Panc1 (cell line): ENCODE results near the gene GUCY1B1. TPM values are rescaled to one million over a fixed set of nuclear protein-coding genes. Genes with fewer than 3 reads are reported as not detected.

Source experiments
- ATAC-seq: fragments of 200-7000 bp; cut with Tn5 transposase; 2 replicates; pipeline ENCODE4 v1.9.1; 2020; ENCODE audit warnings: mild to moderate bottlenecking, moderate library complexity
- BruUV-seq: library from RNA; stranded (reverse); fragments of 400-500 nt; replicated peaks from 2 replicates; lab custom pipeline; 2021; lab: Mats Ljungman, UMichigan
- CTCF ChIA-PET: fragments of 300-600 bp; sonication (Branson Sonifier 250); formaldehyde crosslinking; loops from one replicate; lab custom pipeline; 2022; ENCODE audit warnings: antibody characterized with exemption; lab: Charles Lee
- POLR2A ChIA-PET: fragments of 300-600 bp; sonication (Branson Sonifier 250); formaldehyde crosslinking; loops from one replicate; lab custom pipeline; 2022; ENCODE audit warnings: antibody characterized with exemption; lab: Charles Lee
- DNase-seq: peaks from one replicate; pipeline ENCODE4 v3.0.0-alpha.2; 2010; ENCODE audit warnings: low read depth, low spot score
- H3K27ac ChIP-seq: 2 replicates; pipeline ENCODE4 v1.5.1; 2011; ENCODE audit warnings: mild to moderate bottlenecking, low read length, inconsistent platforms
- H3K27me3 ChIP-seq: fragments of 200-500 bp; sonication (Bioruptor generic); 2 replicates; pipeline ENCODE4 v1.6.0; 2014; ENCODE audit warnings: low read length, inconsistent platforms; ENCODE audit not compliant: control insufficient read depth, insufficient read depth
- H3K36me3 ChIP-seq: fragments of 200-500 bp; sonication (Bioruptor generic); 2 replicates; pipeline ENCODE4 v1.5.1; 2014; ENCODE audit warnings: inconsistent platforms, mild to moderate bottlenecking, low read length, moderate library complexity; ENCODE audit not compliant: control insufficient read depth, insufficient read depth
- H3K4me1 ChIP-seq: 2 replicates; pipeline ENCODE4 v1.5.1; 2011; ENCODE audit warnings: inconsistent platforms, mild to moderate bottlenecking, low read length, moderate library complexity; ENCODE audit not compliant: control insufficient read depth, insufficient read depth
- H3K4me3 ChIP-seq, 2 experiments: 2 replicates each; pipeline ENCODE4 v1.5.1; 2011 to 2012; ENCODE audit warnings: low read depth in 2 of 2, low read length in 2 of 2, mild to moderate bottlenecking in 2 of 2, inconsistent platforms in 1 of 2, moderate library complexity in 1 of 2
- H3K9me3 ChIP-seq: fragments of 200-500 bp; sonication (Bioruptor generic); 2 replicates; pipeline ENCODE4 v1.5.1; 2014; ENCODE audit warnings: low read depth, mild to moderate bottlenecking, inconsistent platforms, low read length, moderate library complexity; ENCODE audit not compliant: control insufficient read depth, insufficient read depth
- POLR2AphosphoS5 ChIP-seq: IDR thresholded peaks from 2 replicates; pipeline ENCODE4 v1.6.1; 2012; ENCODE audit warnings: mild to moderate bottlenecking, low read depth, low read length, moderate library complexity
- SIN3A ChIP-seq: IDR thresholded peaks from 2 replicates; pipeline ENCODE4 v1.6.1; 2012; ENCODE audit warnings: low read depth, mild to moderate bottlenecking, low read length, moderate library complexity, borderline replicate concordance; ENCODE audit not compliant: insufficient read depth
- TCF7L2 ChIP-seq: IDR thresholded peaks from 2 replicates; pipeline ENCODE4 v1.6.1; 2011; ENCODE audit warnings: mild to moderate bottlenecking, low read depth, low read length, inconsistent platforms
- in situ Hi-C: cut with HindIII; loops from 2 replicates; pipeline ENCODE4 v1.10.0; 2016; ENCODE audit warnings: low sequenced_read_pairs, low pct_unique_long_range_greater_than_20kb
- intact Hi-C: fragments of 100-400 bp; cut with micrococcal nuclease; formaldehyde crosslinking; loops from one replicate; pipeline ENCODE4 v1.10.0; 2022; ENCODE audit not compliant: unreplicated experiment
- total RNA-seq: library from RNA; stranded (reverse); gene quantifications from one replicate; pipeline ENCODE4 v1.2.1, GENCODE V29; 2021; ENCODE audit not compliant: unreplicated experiment
- TF ChIP-seq, protein P1 (sequence below): fragments of 450-650 bp; IDR thresholded peaks from 2 replicates; pipeline ENCODE4 v1.5.1; 2017; ENCODE audit warnings: mild to moderate bottlenecking
- TF ChIP-seq, protein P2 (sequence below), 2 experiments: IDR thresholded peaks; 2 replicates each; pipeline ENCODE4 v1.6.1; 2011 to 2012; ENCODE audit warnings: low read depth in 2 of 2, control low read depth in 1 of 2, low read length in 1 of 2, mild to moderate bottlenecking in 1 of 2, moderate library complexity in 1 of 2; ENCODE audit not compliant: insufficient read depth in 1 of 2

Gene GUCY1B1
- total RNA-seq, 1 experiment from 2014 or later, result 0.36 TPM

DNA sequence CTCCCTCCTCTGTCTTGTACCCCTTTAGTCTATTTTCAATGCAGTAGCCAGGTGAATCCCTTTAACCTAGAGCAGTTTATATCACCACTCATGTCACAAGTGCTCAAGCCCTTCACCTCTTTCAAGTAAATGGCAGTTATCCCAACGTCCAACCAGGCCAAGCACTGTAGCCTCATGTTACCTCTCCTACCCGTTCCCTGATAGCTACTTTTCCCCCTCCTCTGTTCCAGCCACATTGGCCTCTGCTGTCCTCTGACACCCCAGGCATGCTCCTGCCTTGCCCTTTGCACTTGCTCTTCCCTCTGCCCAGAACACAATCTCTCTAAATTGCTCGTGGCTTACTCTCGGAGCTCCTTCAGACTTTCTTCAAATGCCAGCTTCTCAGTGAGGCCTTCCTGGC, 15.2 kb downstream of the GUCY1B1 start:
- Histone ChIP-seq H3K27me3 (no peaks in the 10 kb centered on the region), H3K4me1 (no peaks in the 10 kb centered on the region), H3K9me3 (no peaks in the 10 kb centered on the region), H3K36me3 (no peaks in the 10 kb centered on the region), H3K4me3 (no peak overlapping the region), H3K27ac (no peak overlapping the region)
- in situ Hi-C loops (no loop called here), intact Hi-C loops (no loop called here)
- TF ChIP-seq, protein P1, sequence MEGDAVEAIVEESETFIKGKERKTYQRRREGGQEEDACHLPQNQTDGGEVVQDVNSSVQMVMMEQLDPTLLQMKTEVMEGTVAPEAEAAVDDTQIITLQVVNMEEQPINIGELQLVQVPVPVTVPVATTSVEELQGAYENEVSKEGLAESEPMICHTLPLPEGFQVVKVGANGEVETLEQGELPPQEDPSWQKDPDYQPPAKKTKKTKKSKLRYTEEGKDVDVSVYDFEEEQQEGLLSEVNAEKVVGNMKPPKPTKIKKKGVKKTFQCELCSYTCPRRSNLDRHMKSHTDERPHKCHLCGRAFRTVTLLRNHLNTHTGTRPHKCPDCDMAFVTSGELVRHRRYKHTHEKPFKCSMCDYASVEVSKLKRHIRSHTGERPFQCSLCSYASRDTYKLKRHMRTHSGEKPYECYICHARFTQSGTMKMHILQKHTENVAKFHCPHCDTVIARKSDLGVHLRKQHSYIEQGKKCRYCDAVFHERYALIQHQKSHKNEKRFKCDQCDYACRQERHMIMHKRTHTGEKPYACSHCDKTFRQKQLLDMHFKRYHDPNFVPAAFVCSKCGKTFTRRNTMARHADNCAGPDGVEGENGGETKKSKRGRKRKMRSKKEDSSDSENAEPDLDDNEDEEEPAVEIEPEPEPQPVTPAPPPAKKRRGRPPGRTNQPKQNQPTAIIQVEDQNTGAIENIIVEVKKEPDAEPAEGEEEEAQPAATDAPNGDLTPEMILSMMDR, result no peak
- no peak for TF ChIP-seq TCF7L2
- TF ChIP-seq, protein P2, sequence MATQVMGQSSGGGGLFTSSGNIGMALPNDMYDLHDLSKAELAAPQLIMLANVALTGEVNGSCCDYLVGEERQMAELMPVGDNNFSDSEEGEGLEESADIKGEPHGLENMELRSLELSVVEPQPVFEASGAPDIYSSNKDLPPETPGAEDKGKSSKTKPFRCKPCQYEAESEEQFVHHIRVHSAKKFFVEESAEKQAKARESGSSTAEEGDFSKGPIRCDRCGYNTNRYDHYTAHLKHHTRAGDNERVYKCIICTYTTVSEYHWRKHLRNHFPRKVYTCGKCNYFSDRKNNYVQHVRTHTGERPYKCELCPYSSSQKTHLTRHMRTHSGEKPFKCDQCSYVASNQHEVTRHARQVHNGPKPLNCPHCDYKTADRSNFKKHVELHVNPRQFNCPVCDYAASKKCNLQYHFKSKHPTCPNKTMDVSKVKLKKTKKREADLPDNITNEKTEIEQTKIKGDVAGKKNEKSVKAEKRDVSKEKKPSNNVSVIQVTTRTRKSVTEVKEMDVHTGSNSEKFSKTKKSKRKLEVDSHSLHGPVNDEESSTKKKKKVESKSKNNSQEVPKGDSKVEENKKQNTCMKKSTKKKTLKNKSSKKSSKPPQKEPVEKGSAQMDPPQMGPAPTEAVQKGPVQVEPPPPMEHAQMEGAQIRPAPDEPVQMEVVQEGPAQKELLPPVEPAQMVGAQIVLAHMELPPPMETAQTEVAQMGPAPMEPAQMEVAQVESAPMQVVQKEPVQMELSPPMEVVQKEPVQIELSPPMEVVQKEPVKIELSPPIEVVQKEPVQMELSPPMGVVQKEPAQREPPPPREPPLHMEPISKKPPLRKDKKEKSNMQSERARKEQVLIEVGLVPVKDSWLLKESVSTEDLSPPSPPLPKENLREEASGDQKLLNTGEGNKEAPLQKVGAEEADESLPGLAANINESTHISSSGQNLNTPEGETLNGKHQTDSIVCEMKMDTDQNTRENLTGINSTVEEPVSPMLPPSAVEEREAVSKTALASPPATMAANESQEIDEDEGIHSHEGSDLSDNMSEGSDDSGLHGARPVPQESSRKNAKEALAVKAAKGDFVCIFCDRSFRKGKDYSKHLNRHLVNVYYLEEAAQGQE (IDR thresholded peaks at IDR 0.05; ENCODE audit: insufficient read depth in 1 of 2, low read depth in 2 of 2, low read length in 1 of 2), result no peak
- TF ChIP-seq SIN3A, result no peak
- TF ChIP-seq POLR2AphosphoS5, result no peak
- ChIA-PET POLR2A (no interaction called here), CTCF (no interaction called here)
- DNase-seq (no peak), ATAC-seq (no peak)
- BruUV-seq, result no TSS peak

DNA sequence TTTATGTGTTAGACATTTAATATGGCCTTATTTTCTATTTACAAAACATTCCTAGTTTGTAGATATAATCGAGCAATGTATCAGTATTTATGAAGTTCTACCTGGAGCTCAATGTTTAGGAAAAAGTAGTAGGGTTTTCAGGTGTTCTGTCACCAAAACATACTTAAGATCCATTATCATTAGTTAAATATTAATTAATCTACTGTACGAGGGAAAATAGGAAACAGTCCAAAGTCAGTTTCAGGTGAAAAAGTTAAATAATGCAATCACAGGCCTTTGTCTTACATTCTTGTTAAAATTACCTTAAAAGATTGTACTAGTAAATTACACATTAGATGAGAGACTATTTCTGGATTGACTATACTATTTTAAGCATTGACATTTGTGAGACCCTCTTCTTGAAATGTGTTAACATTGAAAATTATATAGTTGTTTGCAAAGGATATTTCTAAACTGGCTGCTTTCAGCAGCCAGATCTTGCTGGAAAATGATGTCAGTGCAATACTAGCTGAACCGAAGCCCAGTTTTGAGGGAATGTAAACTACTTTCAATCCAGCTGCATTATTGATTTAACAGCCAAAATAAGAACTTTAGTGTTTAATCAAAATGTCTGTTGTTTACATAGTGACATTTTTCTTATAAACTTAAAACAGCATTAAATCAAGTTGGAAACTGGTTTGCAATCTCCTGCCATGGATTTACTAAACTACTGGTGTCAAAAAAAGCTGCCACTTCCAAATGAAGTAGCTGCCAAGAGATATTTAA, 19.3 kb downstream of the GUCY1B1 start:
- Histone ChIP-seq H3K27me3 (no peaks in the 10 kb centered on the region), H3K27ac (no peak overlapping the region), H3K9me3 (no peaks in the 10 kb centered on the region), H3K36me3 (no peaks in the 10 kb centered on the region), H3K4me1 (no peaks in the 10 kb centered on the region), H3K4me3 (no peak overlapping the region)
- BruUV-seq, result no TSS peak
- CTCF ChIA-PET, result no interaction called here
- intact Hi-C loops, result no loop called here
- POLR2A ChIA-PET, result no interaction called here
- ATAC-seq (no peak), DNase-seq (no peak)
- no peak for TF ChIP-seq SIN3A
- TF ChIP-seq POLR2AphosphoS5, result no peak
- no peak for TF ChIP-seq TCF7L2
- TF ChIP-seq, protein P1, result no peak
- TF ChIP-seq, protein P2 (IDR thresholded peaks at IDR 0.05; ENCODE audit: insufficient read depth in 1 of 2, low read depth in 2 of 2, low read length in 1 of 2), result no peak
- in situ Hi-C loops, result no loop called here
